B cell (primary cell): Measurements from ENCODE around the gene ZBP1. TPM values are rescaled to one million over a fixed set of nuclear protein-coding genes. Genes with fewer than 3 reads are reported as not detected.

Source experiments
- ATAC-seq: fragments of 200-7000 bp; cut with Tn5 transposase; one replicate; pipeline ENCODE4 v1.10.0; 2021; ENCODE audit warnings: low read depth, mild to moderate bottlenecking, moderate number of reproducible peaks, moderate library complexity
- CTCF ChIA-PET: fragments of 350-600 bp; sonication (Branson Sonifier 250); formaldehyde crosslinking; loops from one replicate; lab custom pipeline; 2021; ENCODE audit warnings: antibody characterized with exemption, inconsistent platforms; lab: Charles Lee
- POLR2A ChIA-PET: fragments of 350-600 bp; sonication (Branson Sonifier 250); formaldehyde crosslinking; loops from one replicate; lab custom pipeline; 2021; ENCODE audit warnings: antibody characterized with exemption; lab: Charles Lee
- DNase-seq: peaks from one replicate; pipeline ENCODE4 v3.0.0; 2013
- H2AFZ ChIP-seq: 2 replicates; pipeline ENCODE4 v1.6.1; 2012; ENCODE audit warnings: mild to moderate bottlenecking, low read depth, low read length; ENCODE audit not compliant: insufficient read depth, poor library complexity, severe bottlenecking
- H3K27ac ChIP-seq, 2 donors: 1 replicate in 1 of 2; 2 replicates in 1 of 2; pipeline ENCODE4 v1.5.1; 2012 to 2013; ENCODE audit warnings: low read length in 2 of 2, mild to moderate bottlenecking in 2 of 2, moderate library complexity in 1 of 2
- H3K27me3 ChIP-seq, 4 experiments: fragments of 200-600 bp in 1 of 4; sonication (generic) in 1 of 4; replicated peaks in 1 of 4; 1 replicate in 2 of 4; 2 replicates in 2 of 4; pipeline versions ENCODE4 v1.6.1 to v1.7.0; 2013 to 2016; ENCODE audit warnings: low read length in 3 of 4, mild to moderate bottlenecking in 2 of 4, mixed read lengths in 1 of 4, moderate library complexity in 1 of 4; ENCODE audit not compliant: insufficient read depth in 4 of 4, control insufficient read depth in 3 of 4; ENCODE audit errors: control extremely low read depth in 1 of 4
- H3K36me3 ChIP-seq, 2 experiments: replicated peaks in 1 of 2; 1 replicate in 1 of 2; 2 replicates in 1 of 2; pipeline versions ENCODE4 v1.6.1 to v1.7.1; 2013; ENCODE audit warnings: low read length in 1 of 2; ENCODE audit not compliant: insufficient read depth in 2 of 2, control insufficient read depth in 1 of 2; ENCODE audit errors: control extremely low read depth in 1 of 2, extremely low read depth in 1 of 2
- H3K4me1 ChIP-seq, 2 donors: fragments of 200-600 bp in 1 of 2; sonication (generic) in 1 of 2; 1 replicate in 1 of 2; 2 replicates in 1 of 2; pipeline versions ENCODE4 v1.5.1 to v1.6.1; 2013 to 2017; ENCODE audit warnings: low read length in 2 of 2; ENCODE audit not compliant: control insufficient read depth in 2 of 2, insufficient read depth in 2 of 2
- H3K4me2 ChIP-seq: replicated peaks from 2 replicates; pipeline ENCODE3; 2012; ENCODE audit warnings: mild to moderate bottlenecking, low read depth, low read length; ENCODE audit not compliant: poor library complexity, severe bottlenecking
- H3K4me3 ChIP-seq, 5 experiments: fragments of 200-600 bp in 1 of 5; sonication (generic) in 1 of 5; 1 replicate in 3 of 5; 2 replicates in 2 of 5; pipeline versions ENCODE4 v1.5.1 to v1.7.0; 2011 to 2016; ENCODE audit warnings: low read length in 4 of 5, mild to moderate bottlenecking in 4 of 5, low read depth in 2 of 5, control low read depth in 1 of 5, moderate library complexity in 1 of 5; ENCODE audit not compliant: insufficient read depth in 1 of 5; ENCODE audit errors: control extremely low read depth in 1 of 5, extremely low read depth in 1 of 5
- H3K79me2 ChIP-seq: fragments of 200-600 bp; sonication (generic); one replicate; pipeline ENCODE4 v1.6.0; 2016; ENCODE audit warnings: low read length; ENCODE audit not compliant: control insufficient read depth, insufficient read depth
- H3K9ac ChIP-seq: fragments of 200-600 bp; sonication (generic); 2 replicates; pipeline ENCODE4 v1.6.1; 2017; ENCODE audit warnings: mild to moderate bottlenecking, low read length, moderate library complexity
- H3K9me3 ChIP-seq, 3 donors: one replicate each; pipeline versions ENCODE4 v1.6.1 to v1.7.1; 2013; ENCODE audit warnings: low read length in 2 of 3; ENCODE audit not compliant: control insufficient read depth in 2 of 3, insufficient read depth in 1 of 3; ENCODE audit errors: control extremely low read depth in 1 of 3
- H4K20me1 ChIP-seq: 2 replicates; pipeline ENCODE4 v1.6.0; 2012; ENCODE audit warnings: mild to moderate bottlenecking, low read length; ENCODE audit not compliant: insufficient read depth, control insufficient read depth, poor library complexity, severe bottlenecking
- H3K27ac Mint-ChIP-seq: one replicate; pipeline ENCODE4 v1.8.0; 2021; ENCODE audit warnings: mixed read lengths
- H3K27me3 Mint-ChIP-seq: one replicate; pipeline ENCODE4 v1.8.0; 2021; ENCODE audit warnings: mixed read lengths
- H3K4me1 Mint-ChIP-seq: one replicate; pipeline ENCODE4 v1.8.0; 2021; ENCODE audit warnings: mixed read lengths
- H3K4me3 Mint-ChIP-seq: one replicate; pipeline ENCODE4 v1.8.0; 2021; ENCODE audit warnings: mixed read lengths
- H3K9me3 Mint-ChIP-seq: one replicate; pipeline ENCODE4 v1.8.0; 2022; ENCODE audit warnings: mixed read lengths; ENCODE audit not compliant: insufficient read depth
- CTCF ChIP-seq: fragments of 200-600 bp; IDR thresholded peaks from one replicate; pipeline ENCODE4 v1.8.0; 2022; ENCODE audit warnings: antibody characterized with exemption, mild to moderate bottlenecking
- EZH2 ChIP-seq: IDR thresholded peaks from 2 replicates; pipeline ENCODE4 v1.6.1; 2012; ENCODE audit warnings: borderline replicate concordance, low read depth, mild to moderate bottlenecking, moderate library complexity, low read length; ENCODE audit not compliant: insufficient read depth, poor library complexity, severe bottlenecking
- WGBS: methylation state at CpG from one replicate; pipeline ENCODE4 v1.1.5; 2013; ENCODE audit warnings: missing lambda C conversion rate; ENCODE audit not compliant: insufficient coverage; 5-methylcytosine and 5-hydroxymethylcytosine counted together
- intact Hi-C: fragments of 100-400 bp; cut with micrococcal nuclease; formaldehyde crosslinking; loops from one replicate; pipeline ENCODE4 v1.10.0; 2022
- polyA plus RNA-seq: library from polyadenylated mRNA; depleted of rRNA; stranded (reverse); fragments of >200 nt; gene quantifications from 2 replicates; pipeline ENCODE4 v1.2.3, GENCODE V29; 2012
- total RNA-seq, 2 donors: library from RNA; stranded (reverse); fragments of 120-200 nt in 1 of 2; gene quantifications; 1 replicate in 1 of 2; 2 replicates in 1 of 2; pipeline versions ENCODE4 v1.2.3 to v1.2.4, GENCODE V29; 2013 to 2022

The ZBP1 gene
- total and polyA plus RNA-seq, 2 donors (not counting 1 experiment from before 2014, with no cell fraction given): 29.9 to 69.2 TPM

- Histone ChIP-seq H3K9ac (peak overlapping the region; percentile 53), H3K79me2 (no peaks in the 10 kb centered on the region), H4K20me1 (no peaks in the 10 kb centered on the region), H3K4me1 (peaks cover 10 to 26% of the 10 kb centered on the region in 2 donors), H2AFZ (peak overlapping the region; percentile 81), H3K4me3 (peak overlapping the region in 4 of 5 experiments; percentile 23 to 48 (median 35)), H3K27me3 (peaks cover 0 to 14% (median 2%) of the 10 kb centered on the region in 4 experiments), H3K36me3 (no peaks in the 10 kb centered on the region), H3K4me2 (peak overlapping the region; percentile 83), H3K27ac (no peak overlapping the region), H3K9me3 (peaks cover 0 to 2% (median 0%) of the 10 kb centered on the region in 3 donors)
- TF ChIP-seq CTCF (peak; percentile 97), EZH2 (no peak)
- intact Hi-C loops: loop anchor here (1.0 kb wide), 2 partner anchors 22 to 57 kb away; no protein-coding TSS in a partner anchor
- H3K4me1 Mint-ChIP-seq: peaks cover 18% of the 10 kb centered on the region
- H3K4me3 Mint-ChIP-seq: no peak overlapping the region
- ChIA-PET CTCF (interaction anchor here (0.8 to 11.4 kb wide), 30 partner anchors 9 to 1047 kb away, joined by 3 to 131 read pairs (median 6); partner anchors contain the start of gene ZBP1), POLR2A (no interaction called here)
- H3K27me3 Mint-ChIP-seq: peaks cover 5% of the 10 kb centered on the region
- WGBS: 17% methylated on average over 37 of the region's 39 CpGs
- no peak overlapping the region for H3K27ac Mint-ChIP-seq
- no peaks in the 10 kb centered on the region for H3K9me3 Mint-ChIP-seq
- DNase-seq (peak; percentile 88), ATAC-seq (peak; percentile 86)
These were observed 23.0 kb downstream of the ZBP1 start for GRCh38 chr20:57596998-57597939.
